Activated CD4-positive, alpha-beta T cell treated with anti-CD3 and anti-CD28 coated beads for 36 hours (primary cell): ENCODE results near the gene ABCA3. TPM values are rescaled to one million over a fixed set of nuclear protein-coding genes. Genes with fewer than 3 reads are reported as not detected.

Source experiments
- ATAC-seq: fragments of 200-7000 bp; cut with Tn5 transposase; one replicate; pipeline ENCODE4 v1.10.0; 2021; ENCODE audit warnings: mild to moderate bottlenecking, moderate library complexity
- CTCF ChIA-PET: fragments of 350-600 bp; sonication (Branson Sonifier 250); formaldehyde crosslinking; loops from one replicate; lab custom pipeline; 2021; ENCODE audit warnings: antibody characterized with exemption; lab: Charles Lee
- POLR2A ChIA-PET: fragments of 350-600 bp; sonication (Branson Sonifier 250); formaldehyde crosslinking; loops from one replicate; lab custom pipeline; 2021; ENCODE audit warnings: antibody characterized with exemption, inconsistent platforms; lab: Charles Lee
- DNase-seq: peaks from one replicate; pipeline ENCODE4 v3.0.0-alpha.2; 2020
- H3K27ac Mint-ChIP-seq: one replicate; pipeline ENCODE4 v1.8.0; 2021; ENCODE audit warnings: mixed read lengths
- H3K27me3 Mint-ChIP-seq: one replicate; pipeline ENCODE4 v1.8.0; 2021; ENCODE audit warnings: mixed read lengths
- H3K36me3 Mint-ChIP-seq: one replicate; pipeline ENCODE4 v1.8.0; 2021; ENCODE audit warnings: low read depth, mixed read lengths
- H3K4me1 Mint-ChIP-seq: one replicate; pipeline ENCODE4 v1.8.0; 2021; ENCODE audit warnings: mixed read lengths
- H3K4me3 Mint-ChIP-seq: one replicate; pipeline ENCODE4 v1.8.0; 2021; ENCODE audit warnings: mild to moderate bottlenecking, moderate library complexity, mixed read lengths
- H3K9me3 Mint-ChIP-seq: one replicate; pipeline ENCODE4 v1.8.0; 2021; ENCODE audit warnings: low read depth, mixed read lengths
- intact Hi-C, 2 experiments: fragments of 100-400 bp; cut with DNase I in 1 of 2; cut with micrococcal nuclease in 1 of 2; formaldehyde crosslinking; loops; one replicate each; pipeline versions ENCODE4 v1.14.2 to v1.15.1; 2022 to 2024; cut with DNase I, micrococcal nuclease
- total RNA-seq, 2 experiments: library from RNA; stranded (reverse); gene quantifications; one replicate each; pipeline ENCODE4 v1.2.3, GENCODE V29; 2021

ABCA3 gene
- total RNA-seq, 2 experiments from 2014 or later = 6.0 to 7.2 TPM

DNA sequence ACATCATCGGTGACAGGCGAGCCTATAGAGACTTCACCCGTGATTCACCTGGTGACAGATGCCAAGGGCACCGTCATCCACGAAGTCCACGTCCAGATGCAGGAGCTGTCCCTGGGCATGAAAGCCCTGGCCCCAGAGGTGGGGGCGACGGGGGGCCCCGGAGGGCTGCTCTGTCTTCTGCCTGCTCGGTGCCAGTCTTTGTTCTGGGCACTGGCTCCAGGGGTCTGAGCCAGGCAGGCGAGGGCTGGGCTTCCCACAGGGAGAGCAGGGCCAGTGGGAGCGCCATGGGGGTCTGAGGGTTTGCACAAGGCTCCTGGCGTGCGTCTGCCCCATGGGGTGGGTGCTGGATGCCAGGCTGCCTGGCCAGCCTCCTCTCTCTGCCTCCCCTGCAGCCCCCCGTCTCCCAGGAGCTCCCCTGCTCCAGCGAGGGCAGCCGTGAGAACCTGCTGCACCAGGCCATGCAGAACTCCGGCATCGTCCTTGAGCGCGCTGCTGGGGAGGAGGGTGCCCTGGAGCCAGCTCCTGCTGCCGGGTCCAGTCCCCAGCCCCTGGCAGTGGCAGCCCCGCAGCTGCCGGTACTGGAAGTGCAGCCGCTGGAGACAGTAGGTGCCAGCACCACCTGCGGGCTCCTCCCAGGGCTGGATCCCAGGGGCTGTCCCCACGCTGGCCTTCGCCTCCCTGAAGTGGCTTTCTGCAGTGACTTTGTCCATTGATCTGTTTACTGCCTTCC lies 107.3 kb downstream of the ABCA3 start:
- H3K36me3 Mint-ChIP-seq = peaks cover 20% of the 10 kb centered on the region
- H3K4me3 Mint-ChIP-seq = no peak overlapping the region
- POLR2A ChIA-PET = interaction anchor here (1.4 kb wide), 1 partner anchor 18 kb away, joined by 4 read pairs; the partner anchor contains the start of gene ECI1
- H3K9me3 Mint-ChIP-seq = no peaks in the 10 kb centered on the region
- DNase-seq = no peak
- intact Hi-C loops = no loop called here
- H3K27ac Mint-ChIP-seq = no peak overlapping the region
- no peak for ATAC-seq
- CTCF ChIA-PET = no interaction called here
- peaks cover 2% of the 10 kb centered on the region for H3K4me1 Mint-ChIP-seq
- peaks cover 2% of the 10 kb centered on the region for H3K27me3 Mint-ChIP-seq

DNA sequence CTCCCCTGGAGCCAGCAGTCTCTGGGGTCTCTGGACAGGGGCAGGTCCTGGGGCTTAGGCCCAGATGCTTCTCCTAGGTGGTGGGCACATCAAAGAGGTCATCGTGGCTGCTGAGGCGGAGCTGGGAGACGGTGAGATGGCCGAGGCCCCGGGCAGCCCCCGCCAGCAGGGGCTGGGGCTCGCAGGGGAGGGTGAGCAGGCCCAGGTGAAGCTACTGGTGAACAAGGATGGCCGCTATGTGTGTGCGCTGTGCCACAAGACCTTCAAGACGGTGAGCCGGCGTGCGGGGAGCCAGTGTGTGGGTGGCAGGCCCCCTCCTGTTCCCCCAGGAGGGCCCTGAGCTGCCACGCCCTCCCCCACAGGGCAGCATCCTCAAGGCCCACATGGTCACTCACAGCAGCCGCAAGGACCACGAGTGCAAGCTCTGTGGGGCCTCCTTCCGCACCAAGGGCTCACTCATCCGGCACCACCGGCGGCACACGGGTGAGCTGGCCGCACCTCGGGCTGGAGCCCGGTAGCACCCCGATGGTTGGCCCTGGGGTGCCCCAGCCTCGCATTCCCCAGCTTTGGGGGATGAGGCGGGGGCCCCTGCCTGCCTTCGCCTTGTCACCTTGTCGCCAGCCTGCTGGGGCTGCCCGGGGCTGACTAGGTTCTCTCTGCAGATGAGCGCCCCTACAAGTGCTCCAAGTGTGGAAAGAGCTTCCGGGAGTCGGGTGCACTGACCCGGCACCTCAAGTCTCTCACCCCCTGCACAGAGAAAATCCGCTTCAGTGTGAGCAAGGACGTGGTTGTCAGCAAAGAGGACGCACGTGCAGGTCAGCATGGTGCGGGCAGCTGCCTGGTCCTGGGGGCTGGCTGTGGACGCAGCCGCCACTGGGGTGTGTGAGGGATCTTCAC lies 108.2 kb downstream of the ABCA3 start:
- H3K27me3 Mint-ChIP-seq = peaks cover 2% of the 10 kb centered on the region
- peaks cover 23% of the 10 kb centered on the region for H3K36me3 Mint-ChIP-seq
- ChIA-PET CTCF (no interaction called here), POLR2A (interaction anchor here (1.4 kb wide), 1 partner anchor 19 kb away, joined by 4 read pairs; the partner anchor contains the start of gene ECI1)
- H3K9me3 Mint-ChIP-seq = no peaks in the 10 kb centered on the region
- no peak overlapping the region for H3K4me3 Mint-ChIP-seq
- intact Hi-C loops = no loop called here
- no peak for ATAC-seq
- DNase-seq = no peak
- H3K27ac Mint-ChIP-seq = no peak overlapping the region
- peaks cover 2% of the 10 kb centered on the region for H3K4me1 Mint-ChIP-seq

DNA sequence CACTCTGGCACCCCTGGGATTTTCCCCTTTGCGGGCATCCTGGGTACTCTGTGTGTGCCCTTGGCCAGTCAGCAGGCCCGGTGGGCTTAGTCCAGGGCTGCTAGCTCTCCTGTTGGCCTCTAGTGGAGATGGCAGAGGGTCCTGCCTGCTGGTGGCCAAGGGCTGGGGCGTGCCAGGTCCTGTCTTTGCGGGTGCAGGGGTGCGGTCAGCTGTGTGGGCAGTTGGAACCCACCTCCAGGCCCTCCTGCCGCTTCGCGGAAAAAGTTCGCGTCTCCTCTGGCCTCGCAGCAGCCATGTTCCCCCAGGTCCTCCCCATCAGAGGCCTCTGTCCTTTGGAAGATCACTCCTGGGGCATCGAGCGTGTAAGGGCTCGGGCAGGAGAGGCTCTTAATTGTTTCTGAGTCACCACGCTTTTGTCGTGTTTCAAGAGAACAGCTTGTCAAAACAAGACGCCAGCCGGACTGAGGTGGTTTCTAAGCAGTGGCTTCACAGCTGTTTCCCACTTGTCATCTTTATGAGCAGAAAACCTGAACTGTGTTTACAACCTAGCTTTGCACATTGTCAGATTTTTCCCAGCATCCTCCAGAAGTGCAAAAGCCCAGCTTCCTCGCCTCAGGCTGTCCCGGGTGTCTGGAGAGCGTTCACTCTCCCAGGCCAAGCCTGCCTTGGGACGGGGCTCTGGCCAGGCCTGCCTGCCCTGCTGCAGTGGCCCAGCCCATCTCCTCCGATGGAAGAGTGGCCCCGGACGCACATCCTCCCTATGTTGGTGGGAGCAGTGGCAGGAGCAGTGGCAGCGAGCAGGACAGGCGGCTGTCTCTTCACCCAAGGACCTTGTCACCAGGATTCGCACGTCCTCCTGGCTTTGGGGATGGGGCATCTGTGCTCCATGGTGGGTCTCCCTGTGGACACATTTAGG lies 109.3 kb downstream of the ABCA3 start:
- Mint-ChIP-seq H3K4me1 (peaks cover 4% of the 10 kb centered on the region), H3K36me3 (peaks cover 26% of the 10 kb centered on the region), H3K4me3 (no peak overlapping the region), H3K27ac (no peak overlapping the region), H3K9me3 (no peaks in the 10 kb centered on the region), H3K27me3 (peaks cover 2% of the 10 kb centered on the region)
- CTCF ChIA-PET = interaction anchor here (0.6 to 0.7 kb wide), 2 partner anchors 148 to 187 kb away, joined by 3 read pairs; no protein-coding TSS in a partner anchor
- POLR2A ChIA-PET = no interaction called here
- no peak for ATAC-seq
- DNase-seq = no peak
- intact Hi-C loops = no loop called here

DNA sequence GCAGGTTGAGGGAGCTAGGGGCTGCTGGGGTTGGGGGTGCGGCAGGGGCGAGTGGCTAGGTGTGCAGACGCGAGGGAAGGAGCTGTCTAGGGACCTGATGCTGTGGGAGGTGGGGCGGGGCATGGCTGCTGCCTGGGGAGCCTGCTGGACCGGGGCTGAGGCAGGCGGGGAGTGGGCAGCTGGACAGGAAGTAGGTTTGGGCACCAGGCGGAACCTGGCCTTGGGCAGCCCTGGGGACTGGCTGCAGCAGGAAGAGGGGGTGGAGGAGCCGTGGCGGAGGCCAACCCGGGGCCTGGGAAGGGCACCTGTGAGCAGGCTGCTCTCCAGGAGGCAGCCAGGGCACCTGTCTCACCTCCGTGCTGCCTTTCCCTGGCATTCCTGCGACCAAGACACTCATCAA lies 110.2 kb downstream of the ABCA3 start:
- DNase-seq (no peak), ATAC-seq (no peak)
- intact Hi-C loops = no loop called here
- ChIA-PET CTCF (interaction anchor here (0.6 kb wide), 1 partner anchor 188 kb away, joined by 3 read pairs; no protein-coding TSS in a partner anchor), POLR2A (no interaction called here)
- H3K4me3 Mint-ChIP-seq = no peak overlapping the region
- peaks cover 8% of the 10 kb centered on the region for H3K4me1 Mint-ChIP-seq
- H3K36me3 Mint-ChIP-seq = peaks cover 29% of the 10 kb centered on the region
- H3K27ac Mint-ChIP-seq = no peak overlapping the region
- H3K27me3 Mint-ChIP-seq = peaks cover 1% of the 10 kb centered on the region
- no peaks in the 10 kb centered on the region for H3K9me3 Mint-ChIP-seq

DNA sequence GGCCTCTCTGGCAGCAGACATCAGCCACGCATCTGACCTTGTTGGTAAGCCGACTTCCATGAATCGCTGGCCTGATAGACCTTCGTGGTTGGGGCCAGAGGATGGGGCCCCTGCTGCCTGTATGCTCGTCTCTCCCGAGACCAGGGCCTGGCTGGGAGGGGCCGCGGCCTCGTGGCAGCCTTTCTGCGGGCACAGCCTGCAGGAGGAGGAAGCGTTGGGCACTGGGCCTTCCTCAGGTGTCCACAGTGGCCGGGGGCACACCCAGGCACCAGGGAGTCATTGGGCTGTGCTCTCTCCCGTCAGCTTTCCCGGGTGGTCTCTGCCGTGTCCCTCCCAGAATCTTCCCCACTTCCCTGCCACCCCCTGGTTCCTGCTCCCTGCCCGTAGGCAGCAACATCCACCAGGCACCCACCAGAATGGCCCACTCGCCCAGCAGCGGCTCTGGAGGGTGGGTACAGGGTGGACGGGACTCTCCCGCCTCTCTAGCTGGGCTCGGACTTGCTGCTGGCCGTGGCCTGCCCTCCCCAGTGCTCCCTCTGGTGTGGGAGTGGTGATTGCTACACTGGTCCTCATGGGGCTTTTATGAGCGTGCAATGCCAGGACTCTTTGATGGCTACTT lies 110.8 kb downstream of the ABCA3 start:
- no peak for DNase-seq
- Mint-ChIP-seq H3K27me3 (no peaks in the 10 kb centered on the region), H3K36me3 (peaks cover 24% of the 10 kb centered on the region), H3K4me3 (no peak overlapping the region), H3K9me3 (no peaks in the 10 kb centered on the region), H3K27ac (no peak overlapping the region), H3K4me1 (peaks cover 10% of the 10 kb centered on the region)
- POLR2A ChIA-PET = no interaction called here
- intact Hi-C loops = loop anchor here in 1 of 2 experiments (10.0 kb wide), 1 partner anchor 525 kb away; the partner anchor contains the start of gene SRRM2
- no peak for ATAC-seq
- CTCF ChIA-PET = no interaction called here

DNA sequence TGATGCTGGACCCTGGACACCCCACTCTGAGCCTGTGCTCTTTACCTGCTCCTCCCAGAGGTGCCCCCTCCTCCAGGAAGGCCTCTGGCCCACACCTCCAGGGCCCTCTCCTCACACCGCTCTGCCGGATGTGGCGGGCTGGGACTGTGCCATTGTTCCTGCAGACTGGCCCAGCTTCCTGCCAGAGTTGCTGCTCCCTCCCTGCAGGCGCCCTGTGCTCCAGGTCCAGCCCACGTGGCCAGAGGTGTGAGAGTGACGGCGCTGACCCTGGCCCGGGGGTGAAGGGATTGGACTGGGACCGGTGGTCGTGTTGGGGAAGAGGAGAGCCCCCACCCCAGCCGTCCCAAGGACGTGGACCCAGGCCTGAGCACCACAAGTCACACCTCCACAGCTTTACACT lies 111.4 kb downstream of the ABCA3 start:
- intact Hi-C loops = loop anchor here in 1 of 2 experiments (10.0 kb wide), 1 partner anchor 526 kb away; the partner anchor contains the start of gene SRRM2
- no peak overlapping the region for H3K4me3 Mint-ChIP-seq
- H3K9me3 Mint-ChIP-seq = no peaks in the 10 kb centered on the region
- DNase-seq (no peak), ATAC-seq (no peak)
- ChIA-PET CTCF (no interaction called here), POLR2A (no interaction called here)
- H3K36me3 Mint-ChIP-seq = peaks cover 23% of the 10 kb centered on the region
- peaks cover 14% of the 10 kb centered on the region for H3K4me1 Mint-ChIP-seq
- H3K27me3 Mint-ChIP-seq = no peaks in the 10 kb centered on the region
- no peak overlapping the region for H3K27ac Mint-ChIP-seq

DNA sequence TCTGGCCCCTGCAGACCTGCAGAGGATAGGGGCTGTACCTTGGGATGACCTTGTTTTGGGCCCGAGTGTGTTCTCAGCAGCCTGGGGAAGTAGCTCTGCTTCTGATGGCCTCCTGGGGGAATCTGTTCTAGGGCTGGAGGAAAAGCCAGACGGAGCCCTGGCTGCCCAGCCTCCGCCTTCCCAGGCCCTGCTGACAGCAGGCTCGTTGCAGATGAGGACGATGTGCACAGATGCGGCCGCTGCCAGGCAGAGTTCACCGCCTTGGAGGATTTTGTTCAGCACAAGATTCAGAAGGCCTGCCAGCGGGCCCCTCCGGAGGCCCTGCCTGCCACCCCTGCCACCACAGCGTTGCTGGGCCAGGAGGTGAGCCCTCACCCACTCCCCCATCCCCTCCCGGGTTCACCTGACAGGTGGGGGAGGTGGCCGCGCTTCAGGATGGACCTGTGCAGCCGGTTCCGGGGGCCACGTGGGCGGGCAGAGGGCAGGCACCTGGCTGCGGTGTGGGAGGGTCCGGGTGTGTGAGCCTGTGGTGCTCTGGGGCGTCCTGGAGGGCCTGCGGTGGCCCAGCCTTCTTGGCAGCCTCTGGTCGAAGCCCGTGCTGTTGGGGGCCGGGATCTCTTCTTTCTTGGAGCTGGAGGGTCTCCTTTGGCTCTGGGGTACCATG lies 112.2 kb downstream of the ABCA3 start:
- Mint-ChIP-seq H3K27me3 (no peaks in the 10 kb centered on the region), H3K36me3 (peaks cover 20% of the 10 kb centered on the region), H3K4me3 (no peak overlapping the region), H3K9me3 (no peaks in the 10 kb centered on the region), H3K27ac (no peak overlapping the region), H3K4me1 (peaks cover 15% of the 10 kb centered on the region)
- intact Hi-C loops = loop anchor here in 1 of 2 experiments (10.0 kb wide), 1 partner anchor 527 kb away; the partner anchor contains the start of gene SRRM2
- DNase-seq (no peak), ATAC-seq (no peak)
- POLR2A ChIA-PET = no interaction called here
- CTCF ChIA-PET = no interaction called here

DNA sequence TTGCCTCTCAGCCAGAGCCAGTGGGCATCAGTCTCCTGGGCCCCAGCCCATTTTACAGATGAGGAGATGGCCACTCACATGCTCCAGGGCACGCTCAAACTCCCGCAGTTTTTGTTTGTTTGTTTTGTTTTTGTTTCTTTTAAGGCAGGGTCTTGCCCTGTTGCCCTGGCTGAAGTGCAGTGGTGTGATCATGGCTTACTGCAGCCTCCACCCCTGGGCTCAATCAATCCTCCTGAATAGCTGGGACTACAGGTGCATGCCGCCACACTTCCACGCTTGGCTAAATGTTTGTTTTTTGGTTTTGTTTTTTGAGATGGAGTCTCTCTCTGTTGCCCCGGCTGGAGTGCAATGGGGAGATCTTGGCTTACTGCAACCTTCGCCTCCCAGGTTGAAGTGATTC lies 113.6 kb downstream of the ABCA3 start:
- H3K27me3 Mint-ChIP-seq = no peaks in the 10 kb centered on the region
- ChIA-PET POLR2A (interaction anchor here (0.8 kb wide), 1 partner anchor 28 kb away, joined by 3 read pairs; no protein-coding TSS in a partner anchor), CTCF (no interaction called here)
- no peak overlapping the region for H3K4me3 Mint-ChIP-seq
- DNase-seq = no peak
- H3K36me3 Mint-ChIP-seq = peaks cover 19% of the 10 kb centered on the region
- H3K9me3 Mint-ChIP-seq = no peaks in the 10 kb centered on the region
- ATAC-seq = no peak
- intact Hi-C loops = loop anchor here in 1 of 2 experiments (10.0 kb wide), 1 partner anchor 528 kb away; the partner anchor contains the start of gene SRRM2
- no peak overlapping the region for H3K27ac Mint-ChIP-seq
- H3K4me1 Mint-ChIP-seq = peaks cover 15% of the 10 kb centered on the region

DNA sequence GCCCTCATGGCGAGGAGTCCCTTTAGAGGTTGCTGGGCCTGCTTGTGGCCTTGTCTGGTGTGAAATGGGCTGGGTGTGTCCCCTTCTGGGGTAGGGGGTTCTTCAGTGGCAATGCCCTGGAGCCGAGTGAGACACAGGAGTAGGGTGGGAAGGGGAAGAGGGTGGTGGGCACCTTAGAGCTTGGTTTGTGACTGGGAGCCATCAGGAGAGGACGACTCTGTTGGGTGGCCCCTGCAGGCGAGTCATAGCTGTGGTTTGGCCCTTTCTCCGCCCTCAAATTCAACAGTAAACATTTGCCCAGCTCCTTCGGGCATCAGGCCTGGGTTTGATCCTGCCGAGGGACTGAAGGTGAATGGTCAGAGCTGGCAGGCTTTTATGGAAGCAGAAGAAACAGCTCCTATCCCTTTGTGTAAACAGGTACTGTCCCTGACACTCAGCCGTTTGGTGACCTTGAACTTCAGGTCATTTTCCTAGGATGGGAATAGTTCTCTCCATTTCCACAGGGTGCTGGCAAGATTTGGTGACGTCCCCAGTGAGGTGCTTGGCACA lies 114.2 kb downstream of the ABCA3 start:
- Mint-ChIP-seq H3K27me3 (no peaks in the 10 kb centered on the region), H3K27ac (no peak overlapping the region), H3K36me3 (peaks cover 18% of the 10 kb centered on the region), H3K4me1 (peaks cover 15% of the 10 kb centered on the region), H3K9me3 (no peaks in the 10 kb centered on the region), H3K4me3 (no peak overlapping the region)
- CTCF ChIA-PET = interaction anchor here (0.6 kb wide), 1 partner anchor 32 kb away, joined by 3 read pairs; no protein-coding TSS in a partner anchor
- ATAC-seq (no peak), DNase-seq (no peak)
- POLR2A ChIA-PET = no interaction called here
- intact Hi-C loops = loop anchor here in 1 of 2 experiments (10.0 kb wide), 1 partner anchor 528 kb away; the partner anchor contains the start of gene SRRM2
